ENCODE data around the gene PGLYRP2. TPM values are rescaled to one million over a fixed set of nuclear protein-coding genes. Genes with fewer than 3 reads are reported as not detected.

PGLYRP2 gene
- total and polyA plus RNA-seq, 4 experiments from 2014 or later: 0.19 to 0.91 (median 0.42) TPM

GRCh38 chr19:15439078-15439799 lies 40.1 kb downstream of the PGLYRP2 start:
- Histone ChIP-seq H3K36me3 (ENCODE audit: insufficient read depth, low read length) (no peaks in the 10 kb centered on the region), H3K4me1 (ENCODE audit: insufficient read depth, low read length) (no peaks in the 10 kb centered on the region), H3K9me3 (ENCODE audit: control insufficient read depth in 1 of 2, low read length in 2 of 2) (no peaks in the 10 kb centered on the region), H3K4me3 (ENCODE audit: low read length in 2 of 2) (no peak overlapping the region), H3K27me3 (ENCODE audit: insufficient read depth, low read length) (no peaks in the 10 kb centered on the region), H3K27ac (ENCODE audit: low read depth, low read length) (no peak overlapping the region)
- Mint-ChIP-seq H3K36me3 (no peaks in the 10 kb centered on the region), H3K9me3 (no peaks in the 10 kb centered on the region), H3K4me3 (no peak overlapping the region), H3K4me1 (peaks cover 1 to 4% (median 3%) of the 10 kb centered on the region in 4 donors), H3K27ac (no peak overlapping the region), H3K27me3 (no peaks in the 10 kb centered on the region)
- POLR2A ChIA-PET (ENCODE audit: partially characterized antibody): interaction anchor here (1.1 kb wide), 1 partner anchor 28 kb away, joined by 5 read pairs; no protein-coding TSS in a partner anchor
- DNase-seq: no peak
- intact Hi-C loops (cut with micrococcal nuclease): no loop called here
- CTCF ChIA-PET (ENCODE audit: partially characterized antibody): no interaction called here

- Mint-ChIP-seq H3K27me3 (no peaks in the 10 kb centered on the region), H3K36me3 (no peaks in the 10 kb centered on the region), H3K27ac (no peak overlapping the region), H3K9me3 (no peaks in the 10 kb centered on the region), H3K4me3 (no peak overlapping the region), H3K4me1 (peaks cover 1 to 5% (median 3%) of the 10 kb centered on the region in 4 donors)
- Histone ChIP-seq H3K4me1 (ENCODE audit: insufficient read depth, low read length) (peaks cover under 1% of the 10 kb centered on the region), H3K27me3 (ENCODE audit: insufficient read depth, low read length) (no peaks in the 10 kb centered on the region), H3K4me3 (ENCODE audit: low read length in 2 of 2) (no peak overlapping the region), H3K36me3 (ENCODE audit: insufficient read depth, low read length) (no peaks in the 10 kb centered on the region), H3K27ac (ENCODE audit: low read depth, low read length) (no peak overlapping the region), H3K9me3 (ENCODE audit: control insufficient read depth in 1 of 2, low read length in 2 of 2) (no peaks in the 10 kb centered on the region)
- ChIA-PET CTCF (ENCODE audit: partially characterized antibody) (no interaction called here), POLR2A (ENCODE audit: partially characterized antibody) (interaction anchor here (1.1 kb wide), 1 partner anchor 28 kb away, joined by 5 read pairs; no protein-coding TSS in a partner anchor)
- intact Hi-C loops (cut with micrococcal nuclease): no loop called here
- DNase-seq: no peak
Observed at GRCh38 chr19:15438577-15438976, 40.7 kb downstream of the PGLYRP2 start.

- no peaks in the 10 kb centered on the region for H3K36me3 ChIP-seq (ENCODE audit: insufficient read depth, low read length)
- peaks cover 5% of the 10 kb centered on the region for H3K4me1 ChIP-seq (ENCODE audit: insufficient read depth, low read length)
- peaks cover 4 to 9% (median 7%) of the 10 kb centered on the region in 4 donors for H3K4me1 Mint-ChIP-seq
- H3K36me3 Mint-ChIP-seq: peaks cover 0 to 3% of the 10 kb centered on the region in 2 donors
- CTCF ChIA-PET (ENCODE audit: partially characterized antibody): no interaction called here
- H3K9me3 ChIP-seq (ENCODE audit: control insufficient read depth in 1 of 2, low read length in 2 of 2): no peaks in the 10 kb centered on the region
- intact Hi-C loops (cut with micrococcal nuclease): no loop called here
- POLR2A ChIA-PET (ENCODE audit: partially characterized antibody): interaction anchor here (1.1 to 1.3 kb wide), 2 partner anchors 19 to 29 kb away, joined by 4 to 5 read pairs; no protein-coding TSS in a partner anchor
- H3K9me3 Mint-ChIP-seq: peaks cover 0 to under 1% (median 0%) of the 10 kb centered on the region in 8 donors
- no peak overlapping the region for H3K27ac ChIP-seq (ENCODE audit: low read depth, low read length)
- H3K27me3 ChIP-seq (ENCODE audit: insufficient read depth, low read length): no peaks in the 10 kb centered on the region
- H3K27ac Mint-ChIP-seq: peak overlapping the region in 1 of 7 donors; percentile 23
- H3K4me3 ChIP-seq (ENCODE audit: low read length in 2 of 2): no peak overlapping the region
- DNase-seq: no peak
- H3K4me3 Mint-ChIP-seq: no peak overlapping the region
- no peaks in the 10 kb centered on the region for H3K27me3 Mint-ChIP-seq
Observed at GRCh38 chr19:15438124-15438496, 41.2 kb downstream of the PGLYRP2 start.

- H3K36me3 Mint-ChIP-seq: peaks cover 0 to 5% of the 10 kb centered on the region in 2 donors
- ChIA-PET CTCF (ENCODE audit: partially characterized antibody) (interaction anchor here (1.3 to 3.3 kb wide), 2 partner anchors 18 to 22 kb away, joined by 3 to 14 read pairs; partner anchors contain the start of gene AKAP8L), POLR2A (ENCODE audit: partially characterized antibody) (interaction anchor here (1.3 to 2.8 kb wide), 3 partner anchors 19 to 114 kb away, joined by 4 to 11 read pairs (median 9); partner anchors contain the start of gene AKAP8L)
- peaks cover 0 to 1% (median 0%) of the 10 kb centered on the region in 8 donors for H3K9me3 Mint-ChIP-seq
- Histone ChIP-seq H3K27ac (ENCODE audit: low read depth, low read length) (no peak overlapping the region), H3K9me3 (ENCODE audit: control insufficient read depth in 1 of 2, low read length in 2 of 2) (no peaks in the 10 kb centered on the region), H3K36me3 (ENCODE audit: insufficient read depth, low read length) (no peaks in the 10 kb centered on the region), H3K27me3 (ENCODE audit: insufficient read depth, low read length) (no peaks in the 10 kb centered on the region), H3K4me1 (ENCODE audit: insufficient read depth, low read length) (peaks cover 9% of the 10 kb centered on the region), H3K4me3 (ENCODE audit: low read length in 2 of 2) (no peak overlapping the region)
- peaks cover 6 to 14% (median 9%) of the 10 kb centered on the region in 4 donors for H3K4me1 Mint-ChIP-seq
- no peak overlapping the region for H3K4me3 Mint-ChIP-seq
- intact Hi-C loops (cut with micrococcal nuclease): no loop called here
- no peaks in the 10 kb centered on the region for H3K27me3 Mint-ChIP-seq
- no peak for DNase-seq
- no peak overlapping the region for H3K27ac Mint-ChIP-seq
Observed at GRCh38 chr19:15437355-15438123, 41.8 kb downstream of the PGLYRP2 start.

GRCh38 chr19:15436826-15437110 lies 42.5 kb downstream of the PGLYRP2 start:
- H3K27ac Mint-ChIP-seq: no peak overlapping the region
- Histone ChIP-seq H3K27ac (ENCODE audit: low read depth, low read length) (no peak overlapping the region), H3K9me3 (ENCODE audit: control insufficient read depth in 1 of 2, low read length in 2 of 2) (no peaks in the 10 kb centered on the region), H3K36me3 (ENCODE audit: insufficient read depth, low read length) (no peaks in the 10 kb centered on the region), H3K4me3 (ENCODE audit: low read length in 2 of 2) (no peak overlapping the region), H3K4me1 (ENCODE audit: insufficient read depth, low read length) (peaks cover 11% of the 10 kb centered on the region), H3K27me3 (ENCODE audit: insufficient read depth, low read length) (no peaks in the 10 kb centered on the region)
- peaks cover 8 to 17% (median 12%) of the 10 kb centered on the region in 4 donors for H3K4me1 Mint-ChIP-seq
- peaks cover 0 to 1% (median 0%) of the 10 kb centered on the region in 8 donors for H3K9me3 Mint-ChIP-seq
- CTCF ChIA-PET (ENCODE audit: partially characterized antibody): interaction anchor here (1.3 to 3.3 kb wide), 3 partner anchors 17 to 119 kb away, joined by 3 to 14 read pairs (median 5); partner anchors contain the start of gene AKAP8L
- peaks cover 0 to 8% of the 10 kb centered on the region in 2 donors for H3K36me3 Mint-ChIP-seq
- H3K4me3 Mint-ChIP-seq: no peak overlapping the region
- no peak for DNase-seq
- POLR2A ChIA-PET (ENCODE audit: partially characterized antibody): interaction anchor here (1.3 to 2.8 kb wide), 3 partner anchors 19 to 115 kb away, joined by 4 to 11 read pairs (median 9); partner anchors contain the start of gene AKAP8L
- intact Hi-C loops (cut with micrococcal nuclease): no loop called here
- H3K27me3 Mint-ChIP-seq: no peaks in the 10 kb centered on the region

- ChIA-PET POLR2A (ENCODE audit: partially characterized antibody) (interaction anchor here (1.2 to 2.8 kb wide), 4 partner anchors 12 to 115 kb away, joined by 3 to 11 read pairs (median 6); partner anchors contain the start of gene AKAP8L), CTCF (ENCODE audit: partially characterized antibody) (interaction anchor here (0.7 to 3.3 kb wide), 5 partner anchors 11 to 334 kb away, joined by 3 to 14 read pairs (median 3); partner anchors contain the start of gene AKAP8L)
- no peak for DNase-seq
- Histone ChIP-seq H3K4me1 (ENCODE audit: insufficient read depth, low read length) (peaks cover 17% of the 10 kb centered on the region), H3K27me3 (ENCODE audit: insufficient read depth, low read length) (no peaks in the 10 kb centered on the region), H3K36me3 (ENCODE audit: insufficient read depth, low read length) (no peaks in the 10 kb centered on the region), H3K4me3 (ENCODE audit: low read length in 2 of 2) (no peak overlapping the region), H3K9me3 (ENCODE audit: control insufficient read depth in 1 of 2, low read length in 2 of 2) (no peaks in the 10 kb centered on the region), H3K27ac (ENCODE audit: low read depth, low read length) (no peak overlapping the region)
- no peaks in the 10 kb centered on the region for H3K27me3 Mint-ChIP-seq
- H3K4me1 Mint-ChIP-seq: peaks cover 14 to 23% (median 17%) of the 10 kb centered on the region in 4 donors
- no peak overlapping the region for H3K27ac Mint-ChIP-seq
- no peak overlapping the region for H3K4me3 Mint-ChIP-seq
- intact Hi-C loops (cut with micrococcal nuclease): no loop called here
- H3K36me3 Mint-ChIP-seq: peaks cover 0 to 11% of the 10 kb centered on the region in 2 donors
- peaks cover 0 to 3% (median 0%) of the 10 kb centered on the region in 8 donors for H3K9me3 Mint-ChIP-seq
Observed at GRCh38 chr19:15436012-15436825, 43.1 kb downstream of the PGLYRP2 start.

All from CD4-positive, alpha-beta memory T cell (primary cell).